H4 (cell line): ENCODE results near the gene SPATA2L. TPM values are rescaled to one million over a fixed set of nuclear protein-coding genes. Genes with fewer than 3 reads are reported as not detected.
"Not testable (repeated sequence)": the region's sequence is repeated elsewhere in the genome, so short reads cannot be mapped to it uniquely, and the experiment has no call there.

Experiments used
- DNase-seq: peaks from one replicate; pipeline ENCODE4 v3.0.0-alpha.2; 2015; ENCODE audit warnings: low spot score
- total RNA-seq: library from RNA; depleted of rRNA; stranded (reverse); fragments of >200 nt; shearing (Covaris generic); gene quantifications from 2 replicates; pipeline ENCODE4 v1.2.3, GENCODE V29; 2014

SPATA2L gene
- total RNA-seq, 1 experiment from 2014 or later = 9.2 TPM

GRCh38 chr16:89689621-89690020 is 11.9 kb downstream of the SPATA2L start:
- DNase-seq = not testable (repeated sequence)

- peak; percentile 10 for DNase-seq
Observed at GRCh38 chr16:89689142-89689541, 12.4 kb downstream of the SPATA2L start.

GRCh38 chr16:89688395-89688794 is 13.1 kb downstream of the SPATA2L start:
- no peak for DNase-seq

- peak; percentile 9 for DNase-seq
Observed at GRCh38 chr16:89687092-89687940, 14.2 kb downstream of the SPATA2L start.

GRCh38 chr16:89686520-89687091 is 14.9 kb downstream of the SPATA2L start, which contains the start of gene CDK10:
Gene CDK10 (plus strand): TSS chr16:89686689. CDS start chr16:89686711, 22 bp downstream.
- peak; percentile 83 for DNase-seq

GRCh38 chr16:89685916-89686315 is 15.6 kb downstream of the SPATA2L start:
- no peak for DNase-seq

GRCh38 chr16:89678258-89678657 is 23.2 kb downstream of the SPATA2L start:
- DNase-seq = no peak

GRCh38 chr16:89672177-89672941 is 29.1 kb downstream of the SPATA2L start:
- DNase-seq = no peak

GRCh38 chr16:89671565-89671964 is 29.9 kb downstream of the SPATA2L start:
- not testable (repeated sequence) for DNase-seq

- no peak for DNase-seq
Observed at GRCh38 chr16:89670496-89671431, 30.7 kb downstream of the SPATA2L start.

- no peak for DNase-seq
Observed at GRCh38 chr16:89669755-89670154, 31.8 kb downstream of the SPATA2L start.

- no peak for DNase-seq
Observed at GRCh38 chr16:89668790-89669158, 32.7 kb downstream of the SPATA2L start.

GRCh38 chr16:89667633-89668032 is 33.9 kb downstream of the SPATA2L start:
- DNase-seq = peak; percentile 2

- not testable (repeated sequence) for DNase-seq
Observed at GRCh38 chr16:89667000-89667399, 34.5 kb downstream of the SPATA2L start.

- not testable (repeated sequence) for DNase-seq
Observed at GRCh38 chr16:89664238-89664637, 37.3 kb downstream of the SPATA2L start.

- no peak for DNase-seq
Observed at GRCh38 chr16:89661215-89661614, 40.3 kb downstream of the SPATA2L start.

- no peak for DNase-seq
Observed at GRCh38 chr16:89660146-89660545, 41.4 kb downstream of the SPATA2L start.

- DNase-seq = no peak
Observed at GRCh38 chr16:89658221-89658879, 43.2 kb downstream of the SPATA2L start.

GRCh38 chr16:89657442-89658220 is 43.9 kb downstream of the SPATA2L start, which contains the start of the genes CHMP1A and SPATA33:
Gene CHMP1A (minus strand): TSS chr16:89657708. CDS start chr16:89657588, 120 bp downstream.
Gene SPATA33 (plus strand): TSS chr16:89657836. CDS start chr16:89657912, 76 bp downstream.
- peak; percentile 83 for DNase-seq
